Neural progenitor cell (in vitro differentiated cells): ENCODE measurements around the gene USP17L26.
"Not testable (repeated sequence)": the region's sequence is repeated elsewhere in the genome, so short reads cannot be mapped to it uniquely, and the experiment has no call there.

Experiments
- EZH2 ChIP-seq: fragments of 200-600 bp; sonication (generic); IDR thresholded peaks from 2 replicates; pipeline ENCODE4 v1.6.1; 2017; ENCODE audit warnings: antibody characterized with exemption, mild to moderate bottlenecking, moderate library complexity
- EZH2phosphoT487 ChIP-seq: fragments of 200-600 bp; sonication (generic); IDR thresholded peaks from 2 replicates; pipeline ENCODE4 v1.6.1; 2017; ENCODE audit warnings: antibody characterized with exemption
- TF ChIP-seq, protein P1 (sequence below): fragments of 200-600 bp; sonication (generic); IDR thresholded peaks from 2 replicates; pipeline ENCODE4 v1.5.1; 2017; ENCODE audit warnings: antibody characterized with exemption, mild to moderate bottlenecking

GRCh38 chr4:9353338-9353737 lies 18.9 kb downstream of the USP17L26 start, which contains the start of gene USP17L29:
- TF ChIP-seq, protein P1, sequence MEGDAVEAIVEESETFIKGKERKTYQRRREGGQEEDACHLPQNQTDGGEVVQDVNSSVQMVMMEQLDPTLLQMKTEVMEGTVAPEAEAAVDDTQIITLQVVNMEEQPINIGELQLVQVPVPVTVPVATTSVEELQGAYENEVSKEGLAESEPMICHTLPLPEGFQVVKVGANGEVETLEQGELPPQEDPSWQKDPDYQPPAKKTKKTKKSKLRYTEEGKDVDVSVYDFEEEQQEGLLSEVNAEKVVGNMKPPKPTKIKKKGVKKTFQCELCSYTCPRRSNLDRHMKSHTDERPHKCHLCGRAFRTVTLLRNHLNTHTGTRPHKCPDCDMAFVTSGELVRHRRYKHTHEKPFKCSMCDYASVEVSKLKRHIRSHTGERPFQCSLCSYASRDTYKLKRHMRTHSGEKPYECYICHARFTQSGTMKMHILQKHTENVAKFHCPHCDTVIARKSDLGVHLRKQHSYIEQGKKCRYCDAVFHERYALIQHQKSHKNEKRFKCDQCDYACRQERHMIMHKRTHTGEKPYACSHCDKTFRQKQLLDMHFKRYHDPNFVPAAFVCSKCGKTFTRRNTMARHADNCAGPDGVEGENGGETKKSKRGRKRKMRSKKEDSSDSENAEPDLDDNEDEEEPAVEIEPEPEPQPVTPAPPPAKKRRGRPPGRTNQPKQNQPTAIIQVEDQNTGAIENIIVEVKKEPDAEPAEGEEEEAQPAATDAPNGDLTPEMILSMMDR, result not testable (repeated sequence)
- not testable (repeated sequence) for TF ChIP-seq EZH2phosphoT487, EZH2
